ENCODE measurements around the gene GUCY1A2.

- TF ChIP-seq POLR2A (IDR thresholded peaks at IDR 0.05; ENCODE audit: low read depth, low read length) (no peak), POLR2AphosphoS5 (IDR thresholded peaks at IDR 0.05; ENCODE audit: low read depth, low read length) (no peak), TAF1 (IDR thresholded peaks at IDR 0.05; ENCODE audit: borderline replicate concordance, low read depth, low read length) (no peak)
Measured at GRCh38 chr11:106690923-106691322, 327.4 kb downstream of the GUCY1A2 start.
